Kidney (tissue), 14 donors: ENCODE results near the gene RASEF. TPM values are rescaled to one million over a fixed set of nuclear protein-coding genes. Genes with fewer than 3 reads are reported as not detected.

Experiments used
- DNase-seq, 5 donors: peaks; one replicate each; pipeline ENCODE4 v3.0.0-alpha.2; 2013 to 2020
- FAIRE-seq: peaks from 2 replicates; lab custom pipeline; 2012; peaks lifted over from hg19 to GRCh38; lab: Jason Lieb, UNC
- H3K27ac ChIP-seq, 2 donors: one replicate each; pipeline ENCODE4 v1.7.0; 2013; ENCODE audit warnings: low read depth in 2 of 2, low read length in 2 of 2, inconsistent platforms in 1 of 2
- H3K27me3 ChIP-seq: one replicate; pipeline ENCODE4 v1.7.1; 2013; ENCODE audit warnings: low read length, inconsistent platforms; ENCODE audit not compliant: control insufficient read depth, insufficient read depth
- H3K36me3 ChIP-seq, 3 donors: one replicate each; pipeline versions ENCODE4 v1.7.0 to v1.7.1; 2013; ENCODE audit warnings: low read length in 3 of 3, control low read depth in 1 of 3, inconsistent platforms in 1 of 3; ENCODE audit not compliant: insufficient read depth in 3 of 3, control insufficient read depth in 2 of 3
- H3K4me1 ChIP-seq, 3 donors: one replicate each; pipeline versions ENCODE4 v1.7.0 to v1.7.1; 2013; ENCODE audit warnings: low read length in 3 of 3, inconsistent platforms in 1 of 3, low read depth in 1 of 3; ENCODE audit not compliant: control insufficient read depth in 2 of 3, insufficient read depth in 2 of 3
- H3K4me3 ChIP-seq, 3 donors: one replicate each; pipeline versions ENCODE4 v1.7.0 to v1.8.1; 2013; ENCODE audit warnings: low read length in 3 of 3, control low read depth in 1 of 3, inconsistent platforms in 1 of 3
- H3K9ac ChIP-seq, 3 donors: one replicate each; pipeline versions ENCODE4 v1.7.0 to v1.7.1; 2013; ENCODE audit warnings: low read length in 3 of 3, control low read depth in 1 of 3, inconsistent platforms in 1 of 3
- H3K9me3 ChIP-seq, 3 donors: one replicate each; pipeline versions ENCODE4 v1.7.0 to v1.7.1; 2013; ENCODE audit warnings: low read length in 3 of 3, control low read depth in 1 of 3, inconsistent platforms in 1 of 3; ENCODE audit not compliant: control insufficient read depth in 2 of 3, insufficient read depth in 1 of 3
- intact Hi-C: fragments of 100-400 bp; cut with DNase I; formaldehyde crosslinking; loops from one replicate; pipeline ENCODE4 v1.11.1; 2022
- polyA plus RNA-seq: library from polyadenylated mRNA; stranded (reverse); fragments of 350-450 nt; fragmentation: Illumina TruSeq; extraction: RNeasy Lipid Tissue Mini Kit (QIAGEN cat#74804); gene quantifications from one replicate; pipeline ENCODE4 v1.2.3, GENCODE V29; 2014; ENCODE audit warnings: low read depth, low replicate concordance; ENCODE audit not compliant: insufficient read depth
- total RNA-seq: library from RNA; stranded (reverse); fragmentation: NEBNext Ultra II Directional; extraction: Animal tissue kit (Norgen Biotek cat#: 25700); gene quantifications from one replicate; pipeline ENCODE4 v1.2.1, GENCODE V29; 2021
- TF ChIP-seq, protein P1 (sequence below): IDR thresholded peaks from 3 replicates; pipeline ENCODE4 v1.5.1; 2012; ENCODE audit warnings: mild to moderate bottlenecking, moderate library complexity, borderline replicate concordance; ENCODE audit not compliant: insufficient read depth; ENCODE audit errors: extremely low read depth
- donor health status: control.
- donor health status: control.
- donor health status: control.
- donor health status: control.
- donor health status: control.
- donor health status: DM: yes; HTN: yes; CAD: no.
- donor health status: Normal renal cell carcinoma (clear cell type).

RASEF gene
- total and polyA plus RNA-seq, 2 donors from 2014 or later = 2.2 to 11.9 TPM

DNA sequence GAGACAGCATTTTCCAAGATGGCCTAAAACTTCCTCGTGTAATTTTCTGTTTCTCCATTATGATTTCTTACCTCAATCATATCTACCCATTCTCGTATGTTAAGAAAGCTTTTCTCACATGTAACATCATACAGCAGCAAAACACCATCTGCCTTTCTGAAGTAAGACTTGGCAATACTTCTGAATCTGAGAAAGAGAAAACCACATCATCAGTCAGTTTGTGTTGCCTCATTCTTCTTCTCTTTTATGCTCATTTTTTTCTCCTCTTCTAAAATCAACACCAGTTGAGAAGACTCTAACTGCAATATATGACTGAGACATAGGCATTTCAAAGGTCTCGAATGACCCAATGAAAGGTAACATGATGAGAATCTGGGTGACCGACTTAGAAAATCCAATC, 66.0 kb downstream of the RASEF start:
- no peaks in the 10 kb centered on the region for H3K9me3 ChIP-seq
- FAIRE-seq = no peak
- H3K36me3 ChIP-seq = peaks cover 0 to 10% (median 0%) of the 10 kb centered on the region in 3 donors
- intact Hi-C loops = no loop called here
- no peak overlapping the region for H3K27ac ChIP-seq
- TF ChIP-seq, protein P1, sequence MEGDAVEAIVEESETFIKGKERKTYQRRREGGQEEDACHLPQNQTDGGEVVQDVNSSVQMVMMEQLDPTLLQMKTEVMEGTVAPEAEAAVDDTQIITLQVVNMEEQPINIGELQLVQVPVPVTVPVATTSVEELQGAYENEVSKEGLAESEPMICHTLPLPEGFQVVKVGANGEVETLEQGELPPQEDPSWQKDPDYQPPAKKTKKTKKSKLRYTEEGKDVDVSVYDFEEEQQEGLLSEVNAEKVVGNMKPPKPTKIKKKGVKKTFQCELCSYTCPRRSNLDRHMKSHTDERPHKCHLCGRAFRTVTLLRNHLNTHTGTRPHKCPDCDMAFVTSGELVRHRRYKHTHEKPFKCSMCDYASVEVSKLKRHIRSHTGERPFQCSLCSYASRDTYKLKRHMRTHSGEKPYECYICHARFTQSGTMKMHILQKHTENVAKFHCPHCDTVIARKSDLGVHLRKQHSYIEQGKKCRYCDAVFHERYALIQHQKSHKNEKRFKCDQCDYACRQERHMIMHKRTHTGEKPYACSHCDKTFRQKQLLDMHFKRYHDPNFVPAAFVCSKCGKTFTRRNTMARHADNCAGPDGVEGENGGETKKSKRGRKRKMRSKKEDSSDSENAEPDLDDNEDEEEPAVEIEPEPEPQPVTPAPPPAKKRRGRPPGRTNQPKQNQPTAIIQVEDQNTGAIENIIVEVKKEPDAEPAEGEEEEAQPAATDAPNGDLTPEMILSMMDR = no peak
- DNase-seq = no peak
- no peaks in the 10 kb centered on the region for H3K27me3 ChIP-seq
- no peaks in the 10 kb centered on the region for H3K4me1 ChIP-seq
- no peak overlapping the region for H3K9ac ChIP-seq
- H3K4me3 ChIP-seq = no peak overlapping the region

DNA sequence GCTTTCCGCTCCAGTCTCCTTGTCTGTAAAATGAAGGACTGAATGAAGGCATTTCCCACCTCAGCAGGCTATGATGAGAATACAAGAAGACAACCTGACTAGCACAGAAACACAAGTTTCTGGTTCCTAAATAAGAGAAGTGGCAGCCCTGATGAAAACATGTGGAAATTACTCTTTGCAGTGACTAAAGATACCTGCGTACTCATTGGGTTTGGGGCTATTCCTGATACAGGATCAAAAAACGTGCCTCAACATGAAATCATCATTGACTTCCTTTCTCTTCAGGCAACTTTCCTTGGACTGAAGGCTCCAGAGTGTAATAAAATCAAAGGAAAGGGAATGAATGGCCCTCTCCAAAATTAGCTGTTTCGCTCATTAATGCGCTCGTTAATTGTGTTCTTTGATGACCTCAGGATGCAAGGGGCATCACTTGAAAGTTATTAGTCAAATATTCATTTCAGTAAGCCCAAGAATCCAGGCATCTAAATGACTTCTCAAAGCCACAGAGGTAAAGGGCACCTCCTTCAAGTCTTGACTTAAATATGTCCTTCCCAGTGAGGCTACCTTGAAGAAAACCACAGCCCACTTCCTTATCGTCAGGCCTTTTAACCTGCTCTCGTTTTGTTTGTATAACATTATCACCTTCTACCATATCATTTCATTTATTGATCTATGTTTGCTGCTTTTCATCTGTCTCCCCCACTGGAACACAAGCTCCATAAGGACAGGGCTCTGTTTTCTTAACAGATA, 68.9 kb downstream of the RASEF start:
- H3K27ac ChIP-seq = no peak overlapping the region
- H3K27me3 ChIP-seq = no peaks in the 10 kb centered on the region
- H3K36me3 ChIP-seq = peaks cover 0 to 10% (median 0%) of the 10 kb centered on the region in 3 donors
- no peak overlapping the region for H3K9ac ChIP-seq
- H3K9me3 ChIP-seq = no peaks in the 10 kb centered on the region
- H3K4me3 ChIP-seq = no peak overlapping the region
- intact Hi-C loops = no loop called here
- TF ChIP-seq, protein P1 = no peak
- no peak for FAIRE-seq
- H3K4me1 ChIP-seq = no peaks in the 10 kb centered on the region
- DNase-seq = no peak

DNA sequence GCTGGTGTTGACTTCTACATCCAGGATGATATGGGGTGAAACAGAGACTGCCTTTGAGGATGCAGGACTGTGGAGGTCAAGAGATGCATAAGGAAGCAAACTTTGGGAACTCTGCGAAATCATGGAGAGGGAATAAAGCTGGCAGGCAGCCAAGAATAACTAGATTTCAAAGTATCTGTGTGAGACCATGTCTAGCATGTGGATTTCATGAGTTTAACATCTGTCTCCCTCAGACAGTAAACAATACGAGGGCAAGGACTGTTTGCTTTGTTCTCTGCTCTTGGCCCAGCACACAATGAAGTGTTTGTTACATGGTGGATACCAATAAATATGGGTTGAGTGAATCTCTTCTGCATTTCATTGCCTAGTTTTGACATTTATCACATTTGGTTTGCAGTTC, 71.3 kb downstream of the RASEF start:
- peak in 2 of 5 donors; percentile 32 to 48 for DNase-seq
- TF ChIP-seq, protein P1 = no peak
- intact Hi-C loops = no loop called here
- Histone ChIP-seq H3K36me3 (peaks cover 0 to 6% (median 0%) of the 10 kb centered on the region in 3 donors), H3K4me1 (no peaks in the 10 kb centered on the region), H3K9me3 (no peaks in the 10 kb centered on the region), H3K27me3 (no peaks in the 10 kb centered on the region), H3K4me3 (no peak overlapping the region), H3K27ac (no peak overlapping the region), H3K9ac (no peak overlapping the region)
- FAIRE-seq = no peak
